Mesenchymal stem cell (in vitro differentiated cells and primary cell): ENCODE results near the gene CHD9NB.

Experiments
- DNase-seq: peaks from one replicate; pipeline ENCODE4 v3.0.0-alpha.2; 2013
- H2AFZ ChIP-seq: one replicate; pipeline ENCODE4 v1.6.1; 2013; ENCODE audit warnings: low read depth, mild to moderate bottlenecking, control low read depth, inconsistent platforms, low read length, moderate library complexity
- H2AK5ac ChIP-seq: 2 replicates; pipeline ENCODE4 v1.6.1; 2013; ENCODE audit warnings: low read length, moderate library complexity, mild to moderate bottlenecking, inconsistent platforms; ENCODE audit not compliant: severe bottlenecking
- H2BK120ac ChIP-seq: one replicate; pipeline ENCODE4 v1.6.1; 2013; ENCODE audit warnings: low read depth, mild to moderate bottlenecking, inconsistent platforms, low read length, moderate library complexity
- H2BK12ac ChIP-seq, 2 experiments: one replicate each; pipeline ENCODE4 v1.6.1; 2013; ENCODE audit warnings: inconsistent platforms in 2 of 2, low read length in 2 of 2, mild to moderate bottlenecking in 2 of 2, moderate library complexity in 2 of 2, control low read depth in 1 of 2
- H2BK15ac ChIP-seq: one replicate; pipeline ENCODE4 v1.6.1; 2013; ENCODE audit warnings: mild to moderate bottlenecking, low read depth, inconsistent platforms; ENCODE audit not compliant: poor library complexity, severe bottlenecking
- H2BK5ac ChIP-seq: 2 replicates; pipeline ENCODE4 v1.6.1; 2013; ENCODE audit warnings: low read depth, mild to moderate bottlenecking, low read length, control low read depth, inconsistent platforms; ENCODE audit not compliant: poor library complexity, severe bottlenecking
- H3K14ac ChIP-seq, 2 experiments: one replicate each; pipeline ENCODE4 v1.6.1; 2013; ENCODE audit warnings: inconsistent platforms in 2 of 2, low read length in 2 of 2, control low read depth in 1 of 2, mild to moderate bottlenecking in 1 of 2, moderate library complexity in 1 of 2
- H3K18ac ChIP-seq, 2 experiments: one replicate each; pipeline ENCODE4 v1.6.1; 2013; ENCODE audit warnings: inconsistent platforms in 2 of 2, low read length in 2 of 2, control low read depth in 1 of 2, low read depth in 1 of 2, mild to moderate bottlenecking in 1 of 2
- H3K23ac ChIP-seq, 2 experiments: one replicate each; pipeline ENCODE4 v1.6.1; 2013; ENCODE audit warnings: inconsistent platforms in 2 of 2, low read length in 2 of 2, mild to moderate bottlenecking in 2 of 2, moderate library complexity in 2 of 2, control low read depth in 1 of 2
- H3K27ac ChIP-seq: 2 replicates; pipeline ENCODE4 v1.5.1; 2013; ENCODE audit warnings: mild to moderate bottlenecking, moderate library complexity, low read length, control low read depth, inconsistent platforms; ENCODE audit not compliant: poor library complexity, severe bottlenecking
- H3K27me3 ChIP-seq, 2 experiments: 2 replicates each; pipeline versions ENCODE4 v1.6.1 to v1.7.0; 2013; ENCODE audit warnings: low read length in 2 of 2, mild to moderate bottlenecking in 2 of 2, moderate library complexity in 2 of 2, control low read depth in 1 of 2, inconsistent platforms in 1 of 2; ENCODE audit not compliant: control insufficient read depth in 1 of 2, insufficient read depth in 1 of 2
- H3K36me3 ChIP-seq, 2 experiments: 2 replicates each; pipeline versions ENCODE4 v1.6.1 to v1.7.0; 2013; ENCODE audit warnings: low read length in 2 of 2, control low read depth in 1 of 2, inconsistent platforms in 1 of 2, low read depth in 1 of 2, mild to moderate bottlenecking in 1 of 2; ENCODE audit not compliant: insufficient read depth in 2 of 2, control insufficient read depth in 1 of 2
- H3K4ac ChIP-seq, 2 experiments: one replicate each; pipeline ENCODE4 v1.6.1; 2013; ENCODE audit warnings: inconsistent platforms in 2 of 2, low read length in 2 of 2, mild to moderate bottlenecking in 2 of 2, moderate library complexity in 2 of 2, control low read depth in 1 of 2, low read depth in 1 of 2
- H3K4me1 ChIP-seq: 2 replicates; pipeline ENCODE4 v1.6.1; 2013; ENCODE audit warnings: low read depth, low read length, control low read depth; ENCODE audit not compliant: control insufficient read depth, insufficient read depth
- H3K4me2 ChIP-seq: 2 replicates; pipeline ENCODE4 v1.6.1; 2013; ENCODE audit warnings: low read length, mild to moderate bottlenecking, inconsistent platforms; ENCODE audit not compliant: poor library complexity, severe bottlenecking
- H3K4me3 ChIP-seq, 2 experiments: 2 replicates each; pipeline versions ENCODE4 v1.5.1 to v1.7.0; 2013; ENCODE audit warnings: low read length in 2 of 2, mild to moderate bottlenecking in 2 of 2, control low read depth in 1 of 2, low read depth in 1 of 2; ENCODE audit not compliant: insufficient read depth in 1 of 2
- H3K79me1 ChIP-seq: replicated peaks from 2 replicates; pipeline ENCODE4 v1.6.1; 2013; ENCODE audit warnings: mild to moderate bottlenecking, control low read depth, low read length, inconsistent platforms; ENCODE audit not compliant: poor library complexity, severe bottlenecking
- H3K9ac ChIP-seq: 2 replicates; pipeline ENCODE4 v1.7.0; 2013; ENCODE audit warnings: mild to moderate bottlenecking, low read length, moderate library complexity
- H3K9me3 ChIP-seq: 2 replicates; pipeline ENCODE4 v1.7.0; 2013; ENCODE audit warnings: mild to moderate bottlenecking, low read length; ENCODE audit not compliant: control insufficient read depth
- H4K8ac ChIP-seq: one replicate; pipeline ENCODE4 v1.6.1; 2013; ENCODE audit warnings: inconsistent platforms, mild to moderate bottlenecking, low read length, moderate library complexity
- H4K91ac ChIP-seq: one replicate; pipeline ENCODE4 v1.6.1; 2013; ENCODE audit warnings: mild to moderate bottlenecking, low read length, inconsistent platforms
- WGBS: methylation state at CpG from one replicate; pipeline ENCODE4 v1.1.7; 2013; ENCODE audit warnings: mixed read lengths; 5-methylcytosine and 5-hydroxymethylcytosine counted together

Gene CHD9NB

DNA sequence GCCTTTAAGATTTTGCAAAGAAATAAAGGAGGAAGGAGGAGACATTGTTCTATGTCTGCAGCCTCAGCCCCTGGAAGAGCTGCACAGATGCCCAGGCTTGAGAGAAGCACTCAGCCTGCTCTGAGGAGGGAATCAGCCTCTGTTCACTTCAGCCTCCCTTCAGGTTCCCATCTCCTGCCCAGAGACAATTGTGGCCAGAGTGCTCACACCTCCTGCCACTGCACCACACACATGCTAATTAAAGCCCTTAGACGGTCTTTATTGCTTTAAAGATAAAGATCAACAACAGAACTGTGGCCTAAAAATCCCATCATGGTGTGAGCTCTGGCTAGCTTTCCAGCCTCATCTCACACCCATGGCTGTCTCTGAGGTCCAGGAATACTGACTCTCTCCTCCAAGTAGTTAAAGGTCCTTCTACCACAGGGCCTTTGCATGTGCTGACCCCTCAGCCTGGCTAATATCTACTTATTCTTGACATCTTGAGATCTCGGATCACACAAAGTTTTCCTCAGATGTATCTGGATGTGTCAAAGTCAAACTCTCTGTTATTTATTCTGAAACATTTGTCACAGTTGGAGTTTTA is 33.8 kb downstream of the CHD9NB start:
- 24% methylated on average over 1 of the region's 2 CpGs for WGBS
- Histone ChIP-seq H3K9ac (no peak overlapping the region), H3K4me2 (no peak overlapping the region)

GRCh38 chr16:53014287-53014686 is 38.4 kb downstream of the CHD9NB start:
- Histone ChIP-seq H3K4me3 (no peak overlapping the region), H2BK120ac (no peak overlapping the region), H3K9ac (no peak overlapping the region), H4K91ac (no peak overlapping the region), H2BK15ac (no peak overlapping the region), H3K79me1 (no peaks in the 10 kb centered on the region), H2BK12ac (no peak overlapping the region), H3K14ac (no peak overlapping the region), H3K4me2 (no peak overlapping the region), H3K27ac (no peak overlapping the region), H3K27me3 (no peaks in the 10 kb centered on the region), H3K23ac (no peak overlapping the region), H2AK5ac (no peak overlapping the region), H2AFZ (no peak overlapping the region), H4K8ac (no peak overlapping the region), H3K18ac (no peak overlapping the region), H3K4ac (no peak overlapping the region), H2BK5ac (no peak overlapping the region), H3K4me1 (no peaks in the 10 kb centered on the region), H3K9me3 (no peaks in the 10 kb centered on the region), H3K36me3 (no peaks in the 10 kb centered on the region)
- 73% methylated on average over 3 of the region's 4 CpGs for WGBS
- no peak for DNase-seq

More for the DNA sequence above, 33.8 kb downstream of the CHD9NB start:
- Histone ChIP-seq H3K36me3 (no peaks in the 10 kb centered on the region), H2AK5ac (no peak overlapping the region), H3K14ac (no peak overlapping the region), H3K27ac (no peak overlapping the region), H3K18ac (no peak overlapping the region), H3K23ac (no peak overlapping the region), H4K91ac (no peak overlapping the region), H4K8ac (no peak overlapping the region), H2AFZ (no peak overlapping the region), H2BK5ac (no peak overlapping the region), H3K27me3 (no peaks in the 10 kb centered on the region), H3K4ac (no peak overlapping the region), H2BK120ac (no peak overlapping the region), H2BK12ac (no peak overlapping the region), H3K79me1 (no peaks in the 10 kb centered on the region), H3K9me3 (no peaks in the 10 kb centered on the region), H2BK15ac (no peak overlapping the region), H3K4me3 (no peak overlapping the region), H3K4me1 (no peaks in the 10 kb centered on the region)
- DNase-seq = no peak

DNA sequence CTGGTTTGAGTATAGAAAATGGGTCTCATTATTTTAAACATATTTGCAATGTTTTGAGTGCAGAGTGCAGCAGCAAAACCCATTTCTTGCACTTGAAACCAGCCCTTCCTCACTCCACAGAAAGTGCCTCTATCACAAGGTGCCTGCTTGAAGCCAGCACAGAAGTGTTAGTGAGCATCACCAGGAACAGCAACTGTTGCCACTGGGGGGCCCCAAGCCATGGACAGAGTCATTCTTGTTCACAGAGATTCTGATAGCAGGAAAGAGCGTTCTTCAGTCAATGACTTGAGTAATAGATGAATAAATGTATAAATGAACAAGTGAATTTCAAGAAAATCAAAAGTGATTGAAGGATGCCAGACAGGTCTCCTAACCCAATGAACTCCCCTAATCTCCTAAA is 45.6 kb downstream of the CHD9NB start:
- H2BK12ac ChIP-seq = no peak overlapping the region

DNA sequence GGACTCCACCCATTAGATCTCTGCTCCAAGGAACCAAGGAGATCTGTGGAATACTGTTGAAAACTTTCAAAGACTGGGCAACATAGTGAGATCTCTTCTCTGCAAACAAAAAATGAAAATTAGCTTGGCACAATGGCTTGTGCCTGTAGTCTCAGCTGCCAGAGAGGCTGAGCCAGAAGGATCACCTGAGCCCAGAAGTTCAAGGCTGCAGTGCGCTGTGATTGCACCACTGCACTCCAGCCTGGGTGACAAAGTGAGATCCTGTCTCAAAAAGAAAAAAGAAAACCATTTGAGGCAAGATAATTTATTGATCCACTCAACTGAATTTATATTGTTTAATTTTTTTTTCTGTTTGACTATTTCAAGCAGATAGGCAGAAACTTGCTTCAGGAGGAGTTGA is 54.8 kb downstream of the CHD9NB start:
- Histone ChIP-seq H2AFZ (no peak overlapping the region), H4K91ac (no peak overlapping the region)

More for the DNA sequence above, 45.6 kb downstream of the CHD9NB start:
- Histone ChIP-seq H2BK15ac (no peak overlapping the region), H3K4me1 (no peaks in the 10 kb centered on the region), H3K27me3 (no peaks in the 10 kb centered on the region), H2AK5ac (no peak overlapping the region), H4K91ac (no peak overlapping the region), H3K27ac (no peak overlapping the region), H3K9me3 (no peaks in the 10 kb centered on the region), H3K4me3 (no peak overlapping the region), H3K36me3 (no peaks in the 10 kb centered on the region), H3K9ac (no peak overlapping the region), H3K18ac (no peak overlapping the region), H4K8ac (no peak overlapping the region), H3K79me1 (no peaks in the 10 kb centered on the region), H2BK5ac (no peak overlapping the region), H2AFZ (no peak overlapping the region), H3K4ac (no peak overlapping the region), H3K14ac (no peak overlapping the region), H3K23ac (no peak overlapping the region), H3K4me2 (no peak overlapping the region), H2BK120ac (no peak overlapping the region)
- DNase-seq = no peak
- WGBS = no CpG with 5 or more reads among the region's 1 CpG

More for the DNA sequence above, 54.8 kb downstream of the CHD9NB start:
- Histone ChIP-seq H3K36me3 (peaks cover 0 to 3% of the 10 kb centered on the region in 2 experiments), H3K27me3 (no peaks in the 10 kb centered on the region), H3K4me2 (no peak overlapping the region), H3K27ac (no peak overlapping the region), H2BK5ac (no peak overlapping the region), H3K4me1 (no peaks in the 10 kb centered on the region), H3K4ac (no peak overlapping the region), H2BK15ac (no peak overlapping the region), H3K4me3 (no peak overlapping the region), H2AK5ac (no peak overlapping the region), H2BK12ac (no peak overlapping the region), H3K79me1 (peaks cover 2% of the 10 kb centered on the region), H3K14ac (no peak overlapping the region), H2BK120ac (no peak overlapping the region), H4K8ac (no peak overlapping the region), H3K23ac (no peak overlapping the region), H3K9me3 (no peaks in the 10 kb centered on the region), H3K9ac (no peak overlapping the region), H3K18ac (no peak overlapping the region)
- DNase-seq = no peak
- WGBS = 43% methylated on average over 1 of the region's 1 CpG
